HG02610 (cell line): ENCODE data around the gene ZNG1C.
"Not testable (repeated sequence)": the region's sequence is repeated elsewhere in the genome, so short reads cannot be mapped to it uniquely, and the experiment has no call there.

Experiments
- ATAC-seq: cut with Tn5 transposase; IDR thresholded peaks from one replicate; pipeline ENCODE4 v1.9.1; 2021; ENCODE audit warnings: mild to moderate bottlenecking, moderate library complexity; ENCODE audit not compliant: unreplicated experiment

ZNG1C gene

DNA sequence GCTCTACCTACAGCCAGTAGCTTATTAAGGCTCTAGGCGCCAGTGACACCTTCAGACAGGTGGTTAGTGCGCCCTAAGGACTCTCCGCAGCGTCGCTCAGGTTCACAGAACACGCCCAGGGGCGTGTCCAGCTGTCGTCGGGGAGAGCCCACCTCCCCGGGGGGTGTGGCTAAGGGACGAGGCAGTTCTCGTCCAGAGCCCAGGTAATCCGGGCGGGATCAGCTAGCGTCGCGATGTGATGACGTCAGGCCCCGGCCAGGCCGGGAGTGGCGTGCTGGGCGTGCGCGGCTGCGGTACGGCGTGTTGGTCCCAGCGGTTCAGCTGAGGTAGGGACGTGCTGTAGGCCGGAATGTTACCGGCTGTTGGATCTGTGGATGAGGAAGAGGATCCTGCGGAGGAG is at the start of gene ZNG1C:
Gene ZNG1C (plus strand): TSS at position 301 of the 400 bp plus-strand sequence. CDS start 49 bp downstream, at position 350.
- not testable (repeated sequence) for ATAC-seq

GRCh38 chr9:68242437-68242836 is 654 bp downstream of the ZNG1C start:
- ATAC-seq: not testable (repeated sequence)

DNA sequence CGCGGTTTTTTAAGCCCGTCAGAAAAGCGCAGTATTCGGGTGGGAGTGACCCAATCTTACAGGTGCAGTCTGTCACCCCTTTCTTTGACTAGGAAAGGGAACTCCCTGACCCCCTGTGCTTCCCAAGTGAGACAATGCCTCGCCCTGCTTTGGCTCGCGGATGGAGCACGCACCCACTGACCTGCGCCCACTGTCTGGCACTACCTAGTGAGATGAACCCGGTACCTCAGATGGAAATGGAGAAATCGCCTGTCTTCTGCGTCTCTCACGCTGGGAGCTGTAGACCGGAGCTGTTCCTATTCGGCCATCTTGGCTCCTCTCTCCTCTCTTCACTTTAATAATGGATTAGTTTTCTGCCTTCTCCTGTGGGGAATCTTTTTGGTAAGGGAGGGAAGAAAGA is 39.3 kb downstream of the ZNG1C start:
- not testable (repeated sequence) for ATAC-seq

DNA sequence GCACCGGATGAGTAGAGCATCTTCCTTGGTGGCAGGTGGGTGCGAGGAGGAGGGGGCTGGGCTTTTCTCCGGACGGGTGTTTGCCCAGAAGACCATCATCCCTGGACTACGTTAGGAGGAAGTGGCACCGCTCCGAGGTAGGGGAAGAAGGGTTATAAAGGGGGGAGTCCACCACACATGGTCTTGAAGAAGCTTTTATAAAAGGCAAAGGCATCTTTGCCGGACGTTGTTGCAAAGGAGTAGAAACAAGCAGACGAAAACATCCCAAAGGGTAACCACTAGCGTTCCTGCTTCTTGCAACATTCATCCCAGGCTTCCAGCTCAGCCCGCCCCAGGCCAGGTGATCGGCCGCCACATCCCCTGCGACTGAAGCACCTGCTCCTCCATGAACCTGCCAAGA is 60.8 kb downstream of the ZNG1C start, which contains the start of gene FOXD4L3:
Gene FOXD4L3 (plus strand): TSS at position 301 of the 400 bp plus-strand sequence. CDS start 85 bp downstream, at position 386.
- ATAC-seq: not testable (repeated sequence)

- ATAC-seq: not testable (repeated sequence)
Observed at GRCh38 chr9:68303771-68304170, 62.0 kb downstream of the ZNG1C start.

DNA sequence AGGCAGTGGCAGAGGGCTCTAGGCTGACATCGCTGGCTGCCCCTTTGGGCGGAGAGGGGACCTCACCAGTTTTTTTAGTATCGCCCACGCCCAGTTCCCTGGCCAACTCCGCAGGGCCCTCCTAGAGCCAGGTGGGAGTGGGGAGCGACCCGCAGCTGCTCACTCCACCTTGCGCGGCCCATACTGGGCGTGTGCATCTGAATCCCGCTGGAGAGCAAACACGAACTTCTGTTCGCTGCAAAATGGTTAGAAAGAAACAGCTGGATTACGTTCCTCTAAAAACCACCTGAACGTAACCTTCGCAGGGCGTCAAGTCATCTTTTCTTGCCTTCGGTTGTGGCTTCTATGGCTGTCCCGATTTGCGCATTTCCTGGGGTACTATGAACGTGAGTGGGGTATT is 62.4 kb downstream of the ZNG1C start:
- not testable (repeated sequence) for ATAC-seq

GRCh38 chr9:68304777-68305176 is 63.0 kb downstream of the ZNG1C start:
- not testable (repeated sequence) for ATAC-seq

DNA sequence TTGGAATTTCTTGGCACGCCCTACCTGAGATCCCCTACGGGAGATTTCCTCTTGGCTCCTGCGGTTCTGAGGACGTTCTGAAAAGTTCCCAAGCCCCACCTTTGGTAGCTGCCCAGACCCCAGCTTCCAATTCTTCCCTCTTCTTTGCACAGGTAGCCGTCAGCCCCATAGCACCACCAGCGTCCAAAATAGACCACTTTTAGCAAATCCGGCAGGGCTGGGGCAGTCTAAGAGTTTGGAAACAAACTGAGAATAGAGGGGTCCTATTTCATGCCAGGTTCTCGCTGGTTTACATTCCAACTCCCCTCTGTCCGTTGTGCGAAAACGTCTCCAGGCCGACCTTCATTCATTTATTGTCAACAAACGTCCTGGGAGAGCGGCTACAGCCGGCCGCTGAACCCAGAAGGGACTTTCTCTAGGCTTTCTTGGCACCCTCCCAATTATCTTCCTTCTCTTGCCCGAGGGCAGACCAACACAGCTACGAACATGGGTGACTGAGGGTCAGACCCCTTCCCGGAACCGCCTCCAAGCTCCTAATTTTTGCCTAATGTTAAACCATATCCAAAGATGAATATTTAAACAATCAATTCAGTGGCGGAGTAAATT is 64.0 kb downstream of the ZNG1C start:
- ATAC-seq: not testable (repeated sequence)

DNA sequence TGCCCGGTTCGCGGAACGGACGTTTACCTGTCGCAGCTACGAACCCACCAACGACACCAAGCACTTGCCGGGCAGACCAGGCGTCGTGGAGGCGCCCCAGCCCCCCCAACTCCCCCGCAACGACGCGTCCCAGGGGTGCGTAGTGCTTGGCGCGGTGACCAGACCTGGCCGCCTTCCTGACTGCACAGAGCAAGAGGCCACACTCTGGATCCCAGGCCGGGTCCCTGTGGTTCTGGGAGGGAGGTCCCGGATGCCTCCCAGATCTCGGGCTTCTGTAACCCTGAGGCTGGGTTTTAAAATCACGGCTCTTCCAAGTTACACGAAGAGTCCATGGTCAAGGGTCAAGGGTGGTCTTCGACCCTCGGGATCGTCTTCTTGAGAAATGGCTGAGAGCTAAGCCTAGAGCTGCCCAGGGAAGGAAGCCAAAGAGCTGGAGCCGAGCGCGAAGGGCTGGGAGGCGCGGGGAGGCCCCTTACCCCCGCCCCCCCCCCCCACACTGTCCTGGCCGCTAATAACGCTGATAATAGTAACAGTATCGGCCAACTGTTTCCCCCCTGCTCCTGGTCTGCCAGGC is 64.7 kb downstream of the ZNG1C start:
- ATAC-seq: not testable (repeated sequence)

- not testable (repeated sequence) for ATAC-seq
Observed at GRCh38 chr9:68307127-68307526, 65.3 kb downstream of the ZNG1C start.

GRCh38 chr9:68307654-68308053 is 65.9 kb downstream of the ZNG1C start:
- not testable (repeated sequence) for ATAC-seq

GRCh38 chr9:68311208-68311607 is 69.4 kb downstream of the ZNG1C start:
- not testable (repeated sequence) for ATAC-seq

- not testable (repeated sequence) for ATAC-seq
Observed at GRCh38 chr9:68318209-68318608, 76.4 kb downstream of the ZNG1C start.

DNA sequence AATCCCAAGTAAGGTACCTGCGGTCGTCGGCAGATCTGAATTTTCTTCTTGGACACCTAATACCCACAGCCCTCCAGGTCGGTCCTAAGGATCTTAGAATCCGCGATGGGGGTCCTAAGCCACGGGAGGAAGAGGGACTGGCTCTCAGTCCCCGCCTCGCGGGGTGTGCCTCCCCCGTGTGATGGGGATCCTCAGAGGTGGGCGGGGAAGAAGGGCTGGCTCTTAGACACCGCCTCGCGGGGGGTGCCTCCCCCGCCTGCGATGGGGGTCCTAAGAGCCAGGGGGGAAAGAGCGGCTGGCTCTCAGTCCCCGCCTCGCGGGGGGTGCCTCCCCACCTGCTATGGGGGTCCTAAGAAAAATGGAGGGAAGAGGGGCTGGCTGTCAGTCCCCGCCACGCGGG is 82.0 kb downstream of the ZNG1C start:
- ATAC-seq: not testable (repeated sequence)

DNA sequence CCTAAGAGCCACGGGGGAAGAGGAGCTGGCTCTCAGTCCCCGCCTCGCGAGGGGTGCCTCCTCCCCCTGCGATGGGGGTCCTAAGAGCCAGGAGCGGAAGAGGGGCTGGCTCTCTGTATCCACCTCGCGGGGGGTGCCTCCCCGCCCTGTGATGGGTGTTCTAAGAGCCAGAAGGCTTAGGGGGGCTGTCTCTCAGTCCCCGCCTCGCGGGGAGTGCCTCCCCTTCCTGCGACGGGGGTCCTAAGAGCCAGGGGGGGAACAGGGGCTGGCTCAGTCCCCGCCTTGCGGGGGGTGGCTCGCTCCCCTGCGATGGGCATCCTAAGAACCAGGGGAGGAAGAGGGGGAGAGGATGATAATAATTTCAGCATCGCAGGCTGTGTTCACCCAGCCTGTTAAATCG is 82.7 kb downstream of the ZNG1C start:
- ATAC-seq: not testable (repeated sequence)

- not testable (repeated sequence) for ATAC-seq
Observed at GRCh38 chr9:68329106-68329505, 87.3 kb downstream of the ZNG1C start.

DNA sequence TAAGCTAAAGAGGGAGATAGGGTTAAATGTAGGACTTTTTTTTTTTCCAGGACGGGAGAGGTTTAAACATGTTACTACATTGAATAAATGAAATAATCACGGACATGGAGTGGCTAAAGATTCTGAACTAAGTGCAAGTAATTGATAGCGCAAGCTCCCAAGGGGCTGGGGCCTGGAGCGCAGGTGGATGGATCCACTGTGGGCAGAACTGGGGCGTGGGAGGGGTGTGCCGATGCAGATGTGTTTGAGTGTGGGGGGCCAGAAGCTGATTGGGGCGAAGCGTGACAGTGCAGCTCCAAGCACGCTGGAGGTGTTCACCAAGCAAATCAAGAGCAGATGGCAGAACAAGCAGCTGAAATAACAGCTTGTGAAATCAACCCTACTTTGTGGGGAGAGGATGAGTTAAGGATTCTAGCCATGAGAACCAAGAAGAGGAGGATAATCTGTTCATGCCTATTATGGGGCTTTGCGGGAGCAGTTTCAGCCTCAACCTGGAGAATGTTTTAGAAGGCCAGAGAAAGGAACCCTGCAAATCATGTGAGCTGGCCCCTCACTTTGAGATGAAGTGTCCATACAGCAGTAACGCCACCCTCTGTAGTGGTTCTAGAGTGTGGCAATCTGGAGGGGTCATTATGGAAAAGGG is 88.9 kb downstream of the ZNG1C start:
- not testable (repeated sequence) for ATAC-seq

DNA sequence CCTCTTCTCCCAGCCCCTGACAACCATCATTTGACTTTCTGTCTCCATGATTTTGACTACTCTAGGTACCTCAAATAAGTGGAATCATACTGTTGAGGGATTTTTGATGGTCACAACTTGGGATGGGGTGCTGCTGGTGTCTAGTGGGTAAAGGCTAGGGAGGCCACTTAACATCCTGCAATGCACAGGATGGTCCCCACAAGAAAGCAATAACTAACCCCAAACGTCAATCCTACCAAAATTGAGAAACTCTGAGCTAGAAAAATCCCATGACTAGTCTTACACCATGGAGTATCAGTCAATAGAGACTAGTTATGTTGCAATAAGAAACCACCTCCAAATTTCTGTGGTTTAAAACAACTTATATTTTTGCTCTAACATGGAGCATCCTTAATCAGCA is 90.3 kb downstream of the ZNG1C start:
- not testable (repeated sequence) for ATAC-seq

DNA sequence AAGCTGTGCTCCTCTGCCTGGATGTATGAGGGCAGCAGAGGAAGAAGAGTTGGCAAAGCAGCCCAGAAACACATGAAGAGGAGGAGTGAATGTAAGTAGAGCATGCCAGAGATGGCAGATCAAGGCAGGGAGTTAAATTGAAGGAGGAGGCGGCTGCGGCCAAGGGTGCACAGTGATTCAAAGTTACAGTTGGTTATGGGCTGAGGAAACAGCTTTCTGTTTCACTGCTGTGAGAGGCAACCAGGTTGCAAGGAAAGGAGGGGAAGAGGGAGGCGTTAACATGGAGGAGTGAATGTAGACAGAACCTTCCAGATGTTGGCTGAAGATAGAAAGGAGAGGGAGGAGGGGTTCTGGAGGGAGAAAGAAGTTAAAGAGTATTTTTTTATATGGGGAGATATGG is 94.2 kb downstream of the ZNG1C start:
- ATAC-seq: not testable (repeated sequence)

DNA sequence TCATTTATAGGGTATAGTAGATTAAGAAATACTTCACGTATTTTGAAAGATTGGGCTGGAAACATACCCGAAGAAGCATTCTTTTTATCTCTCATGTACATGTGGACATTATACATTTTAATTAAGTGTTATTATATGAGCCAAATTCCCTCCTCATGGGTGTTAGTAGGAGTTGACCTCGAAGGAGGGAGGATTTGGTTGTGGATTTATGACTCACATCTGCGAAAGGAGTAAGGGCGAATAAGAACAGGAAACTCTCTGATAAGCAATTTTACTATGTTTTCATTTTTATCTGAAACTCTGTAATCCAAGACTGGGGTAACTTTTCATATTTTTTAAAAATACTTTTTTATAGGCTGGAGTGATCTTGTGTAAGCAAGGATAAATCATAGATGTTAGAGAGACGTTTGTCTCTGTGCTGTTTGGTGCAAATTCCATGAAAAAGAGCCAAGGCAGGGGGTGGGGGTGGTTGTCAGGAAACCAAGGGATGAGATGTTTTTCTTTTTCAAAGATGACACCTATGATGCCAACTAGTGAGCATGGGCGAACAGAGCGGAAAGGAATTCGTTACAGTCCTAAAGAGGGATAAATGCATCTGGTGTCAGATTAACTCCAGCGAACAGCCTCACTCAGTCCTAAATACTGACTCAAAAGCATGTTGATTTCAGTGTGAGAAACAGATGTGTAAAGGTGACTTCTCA is 95.0 kb downstream of the ZNG1C start:
- not testable (repeated sequence) for ATAC-seq

DNA sequence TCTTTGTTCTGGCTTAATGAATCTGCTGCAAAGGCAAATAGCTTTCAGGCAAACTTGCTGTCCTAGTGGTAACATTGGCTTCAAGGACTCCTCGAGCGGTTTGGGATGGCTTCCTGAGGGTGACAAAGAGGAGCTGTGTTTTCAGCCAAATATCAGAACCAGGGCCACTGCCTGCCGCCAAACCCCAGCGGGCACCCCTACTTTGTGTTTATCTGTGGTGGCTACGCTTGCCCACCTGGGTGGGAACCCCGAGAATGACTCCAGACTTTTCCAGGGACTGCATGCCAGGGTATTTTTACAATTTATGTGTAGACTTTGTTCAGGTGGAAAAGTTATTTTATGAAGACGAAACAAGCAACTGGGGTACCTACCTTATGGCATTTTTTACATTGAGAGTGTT is 96.2 kb downstream of the ZNG1C start:
- not testable (repeated sequence) for ATAC-seq
